Measurements from ENCODE around the gene STK11IP. TPM values are rescaled to one million over a fixed set of nuclear protein-coding genes. Genes with fewer than 3 reads are reported as not detected.

STK11IP gene
- total RNA-seq, 1 experiment from 2014 or later: 45.0 TPM

GRCh38 chr2:219573166-219573565, 24.5 kb upstream of the STK11IP start:
- H3K36me3 ChIP-seq (ENCODE audit: control insufficient read depth in 1 of 2, insufficient read depth in 2 of 2, low read length in 2 of 2): no peaks in the 10 kb centered on the region
- BruUV-seq (replicated peaks): no TSS peak
- intact Hi-C loops (cut with micrococcal nuclease): no loop called here
- no peak overlapping the region for H3K4me2 ChIP-seq (ENCODE audit: low read length)
- TF ChIP-seq ZNF274 (IDR thresholded peaks at IDR 0.05; ENCODE audit: low read depth, low read length) (no peak), SRF (IDR thresholded peaks at IDR 0.05; ENCODE audit: low read depth) (no peak), ZFX (IDR thresholded peaks at IDR 0.05) (no peak), CEBPB (IDR thresholded peaks at IDR 0.05; ENCODE audit: low read depth) (no peak), EZH2phosphoT487 (IDR thresholded peaks at IDR 0.05; ENCODE audit: borderline replicate concordance) (no peak), ELF1 (IDR thresholded peaks at IDR 0.05; ENCODE audit: borderline replicate concordance, low read depth) (no peak), EGR1 (IDR thresholded peaks at IDR 0.05; ENCODE audit: low read depth) (no peak), FOSL1 (IDR thresholded peaks at IDR 0.05; ENCODE audit: low read depth) (no peak), ATF3 (IDR thresholded peaks at IDR 0.05) (no peak), EZH2 (IDR thresholded peaks at IDR 0.05) (no peak), SIN3A (IDR thresholded peaks at IDR 0.05; ENCODE audit: low read depth) (no peak), SP1 (IDR thresholded peaks at IDR 0.05; ENCODE audit: low read depth) (no peak), ZBTB33 (IDR thresholded peaks at IDR 0.05; ENCODE audit: extremely low read depth, insufficient replicate concordance, low read length) (no peak), POLR2AphosphoS5 (IDR thresholded peaks at IDR 0.05; ENCODE audit: low read depth, low read length) (no peak)
- TF ChIP-seq, protein P1, sequence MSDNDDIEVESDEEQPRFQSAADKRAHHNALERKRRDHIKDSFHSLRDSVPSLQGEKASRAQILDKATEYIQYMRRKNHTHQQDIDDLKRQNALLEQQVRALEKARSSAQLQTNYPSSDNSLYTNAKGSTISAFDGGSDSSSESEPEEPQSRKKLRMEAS (IDR thresholded peaks at IDR 0.05): no peak
- RAD21 ChIA-PET (ENCODE audit: low non-redundant PET in 1 of 2, low total read pairs in 2 of 2, uncharacterized antibody in 2 of 2, unreplicated experiment in 2 of 2): no interaction called here
- no peaks in the 10 kb centered on the region for H3K79me2 ChIP-seq (ENCODE audit: insufficient read depth, low read length)
- H3K9me3 ChIP-seq (ENCODE audit: control insufficient read depth in 1 of 2, insufficient read depth in 1 of 2, low read depth in 1 of 2, low read length in 2 of 2): no peaks in the 10 kb centered on the region
- ATAC-seq: no peak
- no peaks in the 10 kb centered on the region for H3K27me3 ChIP-seq (ENCODE audit: insufficient read depth, low read length)
- POLR2A ChIA-PET: no interaction called here
- no peak overlapping the region for H2AFZ ChIP-seq (ENCODE audit: low read depth, low read length, poor library complexity, severe bottlenecking)
- no peaks in the 10 kb centered on the region for H4K20me1 ChIP-seq (ENCODE audit: insufficient read depth)
- H3K9ac ChIP-seq (ENCODE audit: low read length): no peak overlapping the region
- no peak overlapping the region for H3K27ac ChIP-seq (ENCODE audit: low read depth, low read length)
- H3K9me2 ChIP-seq (ENCODE audit: insufficient read depth): no peaks in the 10 kb centered on the region
- no peak for DNase-seq (ENCODE audit: low read depth, low spot score)
- no peak overlapping the region for H3K4me3 ChIP-seq (replicated peaks in 1 of 2; ENCODE audit: low read depth in 1 of 2, low read length in 2 of 2)
- CTCF ChIA-PET: no interaction called here
- no peaks in the 10 kb centered on the region for H3K4me1 ChIP-seq (ENCODE audit: control insufficient read depth in 1 of 2, insufficient read depth in 2 of 2, low read length in 2 of 2)

Measured in HCT116 (cell line).